ENCODE results near the gene ATP5PB.

DNA sequence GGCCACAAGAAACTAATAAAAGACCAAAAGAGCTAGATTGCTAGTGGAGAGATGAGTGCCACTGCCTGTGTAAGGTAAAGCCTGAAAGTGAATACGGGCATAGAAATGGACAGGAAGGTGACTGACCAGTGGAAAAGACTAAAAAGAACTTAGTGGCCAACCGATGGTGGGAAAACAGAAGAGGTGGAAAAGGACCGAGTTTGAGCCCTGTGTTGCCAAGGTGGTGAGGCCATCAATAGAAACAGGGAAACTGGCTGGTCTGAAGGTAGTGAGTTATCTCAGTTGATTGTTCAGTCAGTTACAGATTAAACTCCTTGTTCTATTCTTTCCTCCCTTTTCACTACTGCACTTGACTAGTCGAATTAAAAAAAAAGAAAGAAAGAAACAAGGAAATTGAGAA lies 2.7 kb upstream of the ATP5PB start:
- TF ChIP-seq, protein P1, sequence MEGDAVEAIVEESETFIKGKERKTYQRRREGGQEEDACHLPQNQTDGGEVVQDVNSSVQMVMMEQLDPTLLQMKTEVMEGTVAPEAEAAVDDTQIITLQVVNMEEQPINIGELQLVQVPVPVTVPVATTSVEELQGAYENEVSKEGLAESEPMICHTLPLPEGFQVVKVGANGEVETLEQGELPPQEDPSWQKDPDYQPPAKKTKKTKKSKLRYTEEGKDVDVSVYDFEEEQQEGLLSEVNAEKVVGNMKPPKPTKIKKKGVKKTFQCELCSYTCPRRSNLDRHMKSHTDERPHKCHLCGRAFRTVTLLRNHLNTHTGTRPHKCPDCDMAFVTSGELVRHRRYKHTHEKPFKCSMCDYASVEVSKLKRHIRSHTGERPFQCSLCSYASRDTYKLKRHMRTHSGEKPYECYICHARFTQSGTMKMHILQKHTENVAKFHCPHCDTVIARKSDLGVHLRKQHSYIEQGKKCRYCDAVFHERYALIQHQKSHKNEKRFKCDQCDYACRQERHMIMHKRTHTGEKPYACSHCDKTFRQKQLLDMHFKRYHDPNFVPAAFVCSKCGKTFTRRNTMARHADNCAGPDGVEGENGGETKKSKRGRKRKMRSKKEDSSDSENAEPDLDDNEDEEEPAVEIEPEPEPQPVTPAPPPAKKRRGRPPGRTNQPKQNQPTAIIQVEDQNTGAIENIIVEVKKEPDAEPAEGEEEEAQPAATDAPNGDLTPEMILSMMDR (IDR thresholded peaks at IDR 0.05) = no peak
- TF ChIP-seq POLR2A (IDR thresholded peaks at IDR 0.05) = no peak

Data from vagina (tissue), 2 donors.